ENCODE measurements around the gene JMJD6. TPM values are rescaled to one million over a fixed set of nuclear protein-coding genes. Genes with fewer than 3 reads are reported as not detected.
A peak's percentile ranks its signal among the peaks of the same experiment; 100 is the strongest.
"Not testable (repeated sequence)": the region's sequence is repeated elsewhere in the genome, so short reads cannot be mapped to it uniquely, and the experiment has no call there.

The JMJD6 gene
- total and polyA plus RNA-seq, 9 of the 15 experiments (the other 6 are each of a cell fraction or from before 2014, with no cell fraction given), result 2.5 to 52.3 (median 36.3) TPM

DNA sequence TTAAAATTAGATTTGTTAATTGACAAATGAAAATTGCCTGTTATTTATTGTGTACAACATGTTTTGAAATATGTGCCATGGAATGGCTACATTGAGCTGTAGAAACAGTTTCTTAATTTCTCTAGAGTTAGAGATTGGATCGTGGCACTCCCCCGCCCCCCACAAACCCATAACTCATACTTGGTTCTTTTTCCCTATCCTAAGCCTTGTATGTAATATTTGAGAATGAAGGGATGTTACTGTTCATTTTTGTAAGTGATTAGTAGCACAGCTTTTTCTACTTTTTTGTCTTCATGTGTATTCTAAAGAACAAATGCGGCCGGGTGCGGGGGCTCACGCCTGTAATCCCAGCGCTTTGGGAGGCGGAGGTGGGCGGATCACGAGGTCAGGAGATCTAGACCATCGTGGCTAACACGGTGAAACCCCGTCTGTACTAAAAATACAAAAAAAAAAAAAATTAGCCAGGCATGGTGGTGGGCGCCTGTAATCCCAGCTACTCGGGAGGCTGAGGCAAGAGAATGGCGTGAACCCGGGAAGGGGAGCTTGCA is 13.2 kb upstream of the JMJD6 start:
- FAIRE-seq; in situ Hi-C loops (cut with MboI); CTCF ChIA-PET (ENCODE audit: low intra/inter-chr PET ratio); ATAC-seq; H3K9me3 ChIP-seq (replicated peaks; ENCODE audit: control insufficient read depth, insufficient read depth, low read depth, low read length); H3K9me1 ChIP-seq (ENCODE audit: control insufficient read depth, insufficient read depth, low read length); H3K27me3 ChIP-seq (ENCODE audit: control insufficient read depth in 2 of 2, insufficient read depth in 2 of 2, low read length in 2 of 2); BruUV-seq (replicated peaks); intact Hi-C loops (cut with micrococcal nuclease): not testable (repeated sequence)
- Histone ChIP-seq H3K4me2 (ENCODE audit: insufficient read depth, low read length) (peak overlapping the region; percentile 88), H3K4me1 (replicated peaks in 1 of 2; ENCODE audit: control insufficient read depth in 2 of 2, insufficient read depth in 2 of 2, low read length in 2 of 2) (peaks cover 5 to 14% of the 10 kb centered on the region in 2 experiments; a peak in 4 of 5 replicates), H3K27ac (ENCODE audit: extremely low read depth, low read depth, low read length) (peak overlapping the region; percentile 62; the same call in 2 of the 3 replicates), H4K20me1 (replicated peaks; ENCODE audit: control insufficient read depth, insufficient read depth, low read length) (peaks cover 17% of the 10 kb centered on the region), H2AFZ (ENCODE audit: low read depth, low read length) (peak overlapping the region; percentile 51; the same call in 1 of the 2 replicates), H3K9ac (ENCODE audit: insufficient read depth in 1 of 2, low read depth in 2 of 2, low read length in 2 of 2) (peak overlapping the region in 1 of 2 experiments; percentile 99; a peak in 2 of 4 replicates), H3K4me3 (peak overlapping the region; percentile 64), H3K36me3 (ENCODE audit: control insufficient read depth, insufficient read depth, low read length) (peaks cover 48% of the 10 kb centered on the region), H3K79me2 (ENCODE audit: control insufficient read depth, insufficient read depth, low read length) (peaks cover 57% of the 10 kb centered on the region)
- POLR2A ChIA-PET, result interaction anchor here (1.0 to 3.1 kb wide), 4 partner anchors 9 to 183 kb away, joined by 3 to 31 read pairs (median 3); no protein-coding TSS in a partner anchor
- DNase-seq (ENCODE audit: extremely low read depth in 1 of 4, low spot score in 3 of 4), result peak in 1 of 4 experiments; percentile 25
- 0 out of 2 replicates have a peak, but pooled peaks have one; percentile 30 for TF ChIP-seq HLTF (IDR thresholded peaks at IDR 0.05)
- 0 out of 2 replicates have a peak, but pooled peaks have one; percentile 19 for TF ChIP-seq SMAD4 (CRISPR knock-in tag; conservative IDR thresholded peaks at IDR 0.05)
- 0 out of 2 replicates have a peak, but pooled peaks have one; percentile 11 for TF ChIP-seq L3MBTL2 (IDR thresholded peaks at IDR 0.05)
- TF ChIP-seq MEIS2 (IDR thresholded peaks at IDR 0.05; ENCODE audit: partially characterized antibody), result peak; percentile 54
- 0 out of 2 replicates have a peak, but pooled peaks have one; percentile 45 for TF ChIP-seq LARP7 (IDR thresholded peaks at IDR 0.05)
- TF ChIP-seq PHF21A (IDR thresholded peaks at IDR 0.05; ENCODE audit: borderline replicate concordance, low read depth), result 0 out of 2 replicates have a peak, but pooled peaks have one; percentile 38
- TF ChIP-seq EGR1 (conservative IDR thresholded peaks at IDR 0.05), result peak; percentile 94
- TF ChIP-seq HDAC2 (IDR thresholded peaks at IDR 0.05), result 0 out of 2 replicates have a peak, but pooled peaks have one; percentile 17
- TF ChIP-seq EP400 (IDR thresholded peaks at IDR 0.05), result peak; percentile 11; the same call in 1 of the 2 replicates
- 0 out of 2 replicates have a peak, but pooled peaks have one; percentile 9 for TF ChIP-seq BCOR (IDR thresholded peaks at IDR 0.05)
- TF ChIP-seq, protein P1, sequence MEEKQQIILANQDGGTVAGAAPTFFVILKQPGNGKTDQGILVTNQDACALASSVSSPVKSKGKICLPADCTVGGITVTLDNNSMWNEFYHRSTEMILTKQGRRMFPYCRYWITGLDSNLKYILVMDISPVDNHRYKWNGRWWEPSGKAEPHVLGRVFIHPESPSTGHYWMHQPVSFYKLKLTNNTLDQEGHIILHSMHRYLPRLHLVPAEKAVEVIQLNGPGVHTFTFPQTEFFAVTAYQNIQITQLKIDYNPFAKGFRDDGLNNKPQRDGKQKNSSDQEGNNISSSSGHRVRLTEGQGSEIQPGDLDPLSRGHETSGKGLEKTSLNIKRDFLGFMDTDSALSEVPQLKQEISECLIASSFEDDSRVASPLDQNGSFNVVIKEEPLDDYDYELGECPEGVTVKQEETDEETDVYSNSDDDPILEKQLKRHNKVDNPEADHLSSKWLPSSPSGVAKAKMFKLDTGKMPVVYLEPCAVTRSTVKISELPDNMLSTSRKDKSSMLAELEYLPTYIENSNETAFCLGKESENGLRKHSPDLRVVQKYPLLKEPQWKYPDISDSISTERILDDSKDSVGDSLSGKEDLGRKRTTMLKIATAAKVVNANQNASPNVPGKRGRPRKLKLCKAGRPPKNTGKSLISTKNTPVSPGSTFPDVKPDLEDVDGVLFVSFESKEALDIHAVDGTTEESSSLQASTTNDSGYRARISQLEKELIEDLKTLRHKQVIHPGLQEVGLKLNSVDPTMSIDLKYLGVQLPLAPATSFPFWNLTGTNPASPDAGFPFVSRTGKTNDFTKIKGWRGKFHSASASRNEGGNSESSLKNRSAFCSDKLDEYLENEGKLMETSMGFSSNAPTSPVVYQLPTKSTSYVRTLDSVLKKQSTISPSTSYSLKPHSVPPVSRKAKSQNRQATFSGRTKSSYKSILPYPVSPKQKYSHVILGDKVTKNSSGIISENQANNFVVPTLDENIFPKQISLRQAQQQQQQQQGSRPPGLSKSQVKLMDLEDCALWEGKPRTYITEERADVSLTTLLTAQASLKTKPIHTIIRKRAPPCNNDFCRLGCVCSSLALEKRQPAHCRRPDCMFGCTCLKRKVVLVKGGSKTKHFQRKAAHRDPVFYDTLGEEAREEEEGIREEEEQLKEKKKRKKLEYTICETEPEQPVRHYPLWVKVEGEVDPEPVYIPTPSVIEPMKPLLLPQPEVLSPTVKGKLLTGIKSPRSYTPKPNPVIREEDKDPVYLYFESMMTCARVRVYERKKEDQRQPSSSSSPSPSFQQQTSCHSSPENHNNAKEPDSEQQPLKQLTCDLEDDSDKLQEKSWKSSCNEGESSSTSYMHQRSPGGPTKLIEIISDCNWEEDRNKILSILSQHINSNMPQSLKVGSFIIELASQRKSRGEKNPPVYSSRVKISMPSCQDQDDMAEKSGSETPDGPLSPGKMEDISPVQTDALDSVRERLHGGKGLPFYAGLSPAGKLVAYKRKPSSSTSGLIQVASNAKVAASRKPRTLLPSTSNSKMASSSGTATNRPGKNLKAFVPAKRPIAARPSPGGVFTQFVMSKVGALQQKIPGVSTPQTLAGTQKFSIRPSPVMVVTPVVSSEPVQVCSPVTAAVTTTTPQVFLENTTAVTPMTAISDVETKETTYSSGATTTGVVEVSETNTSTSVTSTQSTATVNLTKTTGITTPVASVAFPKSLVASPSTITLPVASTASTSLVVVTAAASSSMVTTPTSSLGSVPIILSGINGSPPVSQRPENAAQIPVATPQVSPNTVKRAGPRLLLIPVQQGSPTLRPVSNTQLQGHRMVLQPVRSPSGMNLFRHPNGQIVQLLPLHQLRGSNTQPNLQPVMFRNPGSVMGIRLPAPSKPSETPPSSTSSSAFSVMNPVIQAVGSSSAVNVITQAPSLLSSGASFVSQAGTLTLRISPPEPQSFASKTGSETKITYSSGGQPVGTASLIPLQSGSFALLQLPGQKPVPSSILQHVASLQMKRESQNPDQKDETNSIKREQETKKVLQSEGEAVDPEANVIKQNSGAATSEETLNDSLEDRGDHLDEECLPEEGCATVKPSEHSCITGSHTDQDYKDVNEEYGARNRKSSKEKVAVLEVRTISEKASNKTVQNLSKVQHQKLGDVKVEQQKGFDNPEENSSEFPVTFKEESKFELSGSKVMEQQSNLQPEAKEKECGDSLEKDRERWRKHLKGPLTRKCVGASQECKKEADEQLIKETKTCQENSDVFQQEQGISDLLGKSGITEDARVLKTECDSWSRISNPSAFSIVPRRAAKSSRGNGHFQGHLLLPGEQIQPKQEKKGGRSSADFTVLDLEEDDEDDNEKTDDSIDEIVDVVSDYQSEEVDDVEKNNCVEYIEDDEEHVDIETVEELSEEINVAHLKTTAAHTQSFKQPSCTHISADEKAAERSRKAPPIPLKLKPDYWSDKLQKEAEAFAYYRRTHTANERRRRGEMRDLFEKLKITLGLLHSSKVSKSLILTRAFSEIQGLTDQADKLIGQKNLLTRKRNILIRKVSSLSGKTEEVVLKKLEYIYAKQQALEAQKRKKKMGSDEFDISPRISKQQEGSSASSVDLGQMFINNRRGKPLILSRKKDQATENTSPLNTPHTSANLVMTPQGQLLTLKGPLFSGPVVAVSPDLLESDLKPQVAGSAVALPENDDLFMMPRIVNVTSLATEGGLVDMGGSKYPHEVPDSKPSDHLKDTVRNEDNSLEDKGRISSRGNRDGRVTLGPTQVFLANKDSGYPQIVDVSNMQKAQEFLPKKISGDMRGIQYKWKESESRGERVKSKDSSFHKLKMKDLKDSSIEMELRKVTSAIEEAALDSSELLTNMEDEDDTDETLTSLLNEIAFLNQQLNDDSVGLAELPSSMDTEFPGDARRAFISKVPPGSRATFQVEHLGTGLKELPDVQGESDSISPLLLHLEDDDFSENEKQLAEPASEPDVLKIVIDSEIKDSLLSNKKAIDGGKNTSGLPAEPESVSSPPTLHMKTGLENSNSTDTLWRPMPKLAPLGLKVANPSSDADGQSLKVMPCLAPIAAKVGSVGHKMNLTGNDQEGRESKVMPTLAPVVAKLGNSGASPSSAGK (IDR thresholded peaks at IDR 0.05), result 0 out of 2 replicates have a peak, but pooled peaks have one; percentile 24
- TF ChIP-seq DPF2 (IDR thresholded peaks at IDR 0.05), result peak; percentile 59
- 0 out of 2 replicates have a peak, but pooled peaks have one; percentile 22 for TF ChIP-seq RB1 (IDR thresholded peaks at IDR 0.05; ENCODE audit: low read depth)
- 8% methylated on average over 14 of the region's 17 CpGs for WGBS (ENCODE audit: insufficient coverage, low coverage, missing lambda C conversion rate)
